Activated naive CD4-positive, alpha-beta T cell treated with anti-CD3 and anti-CD28 coated beads for 36 hours (primary cell): ENCODE data around the gene HOXD4. TPM values are rescaled to one million over a fixed set of nuclear protein-coding genes. Genes with fewer than 3 reads are reported as not detected.
A peak's percentile ranks its signal among the peaks of the same experiment; 100 is the strongest.

Experiments
- CTCF ChIA-PET: fragments of 350-600 bp; sonication (Branson Sonifier 250); formaldehyde crosslinking; loops from one replicate; lab custom pipeline; 2021; ENCODE audit warnings: antibody characterized with exemption; lab: Charles Lee
- DNase-seq: peaks from one replicate; pipeline ENCODE4 v3.0.0-alpha.2; 2020
- H3K27ac Mint-ChIP-seq: one replicate; pipeline ENCODE4 v1.8.0; 2021; ENCODE audit warnings: mild to moderate bottlenecking, mixed read lengths
- H3K27me3 Mint-ChIP-seq: one replicate; pipeline ENCODE4 v1.8.0; 2021; ENCODE audit warnings: low read depth, mixed read lengths
- H3K36me3 Mint-ChIP-seq: one replicate; pipeline ENCODE4 v1.8.0; 2021; ENCODE audit warnings: low read depth, mixed read lengths
- H3K4me1 Mint-ChIP-seq: one replicate; pipeline ENCODE4 v1.8.0; 2021; ENCODE audit warnings: low read depth, mixed read lengths
- H3K4me3 Mint-ChIP-seq: one replicate; pipeline ENCODE4 v1.8.0; 2021; ENCODE audit warnings: mild to moderate bottlenecking, moderate library complexity, mixed read lengths
- H3K9me3 Mint-ChIP-seq: one replicate; pipeline ENCODE4 v1.8.0; 2021; ENCODE audit warnings: mixed read lengths
- intact Hi-C: fragments of 100-400 bp; cut with micrococcal nuclease; formaldehyde crosslinking; loops from one replicate; pipeline ENCODE4 v1.15.1; 2023
- total RNA-seq, 2 experiments: library from RNA; stranded (reverse); gene quantifications; one replicate each; pipeline ENCODE4 v1.2.3, GENCODE V29; 2021

HOXD4 gene
- total RNA-seq, 2 experiments from 2014 or later = not detected

- Mint-ChIP-seq H3K4me1 (peaks cover 27% of the 10 kb centered on the region), H3K27ac (peak overlapping the region; percentile 18), H3K36me3 (no peaks in the 10 kb centered on the region), H3K9me3 (no peaks in the 10 kb centered on the region), H3K4me3 (peak overlapping the region; percentile 49), H3K27me3 (peaks cover 76% of the 10 kb centered on the region)
- CTCF ChIA-PET = interaction anchor here (0.7 to 2.9 kb wide), 11 partner anchors 9 to 600 kb away, joined by 3 to 11 read pairs (median 5); no protein-coding TSS in a partner anchor
- DNase-seq = no peak
- intact Hi-C loops = loop anchor here (1.0 to 5.0 kb wide), 3 partner anchors 7 to 684 kb away; no protein-coding TSS in a partner anchor
These were observed 20.1 kb upstream of the HOXD4 start for GRCh38 chr2:176130957-176131847.

- Mint-ChIP-seq H3K4me3 (peak overlapping the region; percentile 65), H3K9me3 (no peaks in the 10 kb centered on the region), H3K36me3 (no peaks in the 10 kb centered on the region), H3K4me1 (peaks cover 29% of the 10 kb centered on the region), H3K27ac (no peak overlapping the region), H3K27me3 (peaks cover 75% of the 10 kb centered on the region)
- CTCF ChIA-PET = interaction anchor here (0.6 to 2.9 kb wide), 10 partner anchors 9 to 911 kb away, joined by 3 to 11 read pairs (median 5); no protein-coding TSS in a partner anchor
- no peak for DNase-seq
- intact Hi-C loops = loop anchor here (2.0 to 5.0 kb wide), 3 partner anchors 27 to 683 kb away; no protein-coding TSS in a partner anchor
These were observed 19.5 kb upstream of the HOXD4 start for GRCh38 chr2:176131848-176132158.

- Mint-ChIP-seq H3K27me3 (peaks cover 79% of the 10 kb centered on the region), H3K4me3 (peak overlapping the region; percentile 65), H3K4me1 (peaks cover 29% of the 10 kb centered on the region), H3K27ac (no peak overlapping the region), H3K9me3 (no peaks in the 10 kb centered on the region), H3K36me3 (no peaks in the 10 kb centered on the region)
- peak; percentile 23 for DNase-seq
- intact Hi-C loops = loop anchor here (2.0 to 5.0 kb wide), 2 partner anchors 26 to 40 kb away; no protein-coding TSS in a partner anchor
- CTCF ChIA-PET = interaction anchor here (0.6 to 2.9 kb wide), 12 partner anchors 8 to 1017 kb away, joined by 3 to 11 read pairs (median 3); no protein-coding TSS in a partner anchor
These were observed 18.9 kb upstream of the HOXD4 start for GRCh38 chr2:176132205-176133171.

- peaks cover 2% of the 10 kb centered on the region for H3K9me3 Mint-ChIP-seq
- intact Hi-C loops = loop anchor here (2.0 to 5.0 kb wide), 2 partner anchors 25 to 39 kb away; no protein-coding TSS in a partner anchor
- no peak for DNase-seq
- H3K27ac Mint-ChIP-seq = no peak overlapping the region
- peaks cover 2% of the 10 kb centered on the region for H3K36me3 Mint-ChIP-seq
- peaks cover 79% of the 10 kb centered on the region for H3K27me3 Mint-ChIP-seq
- CTCF ChIA-PET = interaction anchor here (0.6 to 2.9 kb wide), 3 partner anchors 17 to 322 kb away, joined by 3 to 11 read pairs (median 3); no protein-coding TSS in a partner anchor
- peaks cover 27% of the 10 kb centered on the region for H3K4me1 Mint-ChIP-seq
- H3K4me3 Mint-ChIP-seq = no peak overlapping the region
These were observed 18.0 kb upstream of the HOXD4 start for GRCh38 chr2:176133389-176133788.

GRCh38 chr2:176134035-176134434, 17.3 kb upstream of the HOXD4 start:
- Mint-ChIP-seq H3K36me3 (peaks cover 3% of the 10 kb centered on the region), H3K4me1 (peaks cover 24% of the 10 kb centered on the region), H3K9me3 (peaks cover 5% of the 10 kb centered on the region), H3K27me3 (peaks cover 81% of the 10 kb centered on the region), H3K4me3 (no peak overlapping the region), H3K27ac (no peak overlapping the region)
- CTCF ChIA-PET = interaction anchor here (0.6 to 2.9 kb wide), 2 partner anchors 17 to 321 kb away, joined by 3 to 11 read pairs; no protein-coding TSS in a partner anchor
- DNase-seq = no peak
- intact Hi-C loops = loop anchor here (5.0 kb wide), 1 partner anchor 38 kb away; no protein-coding TSS in a partner anchor

- peaks cover 29% of the 10 kb centered on the region for H3K4me1 Mint-ChIP-seq
- H3K36me3 Mint-ChIP-seq = peaks cover 3% of the 10 kb centered on the region
- peaks cover 5% of the 10 kb centered on the region for H3K9me3 Mint-ChIP-seq
- intact Hi-C loops = no loop called here
- DNase-seq = no peak
- CTCF ChIA-PET = no interaction called here
- H3K4me3 Mint-ChIP-seq = no peak overlapping the region
- H3K27ac Mint-ChIP-seq = no peak overlapping the region
- peaks cover 87% of the 10 kb centered on the region for H3K27me3 Mint-ChIP-seq
These were observed 16.3 kb upstream of the HOXD4 start for GRCh38 chr2:176135035-176135440.

- Mint-ChIP-seq H3K4me3 (peak overlapping the region; percentile 36), H3K36me3 (peaks cover 3% of the 10 kb centered on the region), H3K27me3 (peaks cover 85% of the 10 kb centered on the region), H3K4me1 (peaks cover 32% of the 10 kb centered on the region), H3K9me3 (peaks cover 5% of the 10 kb centered on the region), H3K27ac (no peak overlapping the region)
- intact Hi-C loops = no loop called here
- CTCF ChIA-PET = interaction anchor here (0.7 to 4.0 kb wide), 3 partner anchors 9 to 515 kb away, joined by 3 to 24 read pairs (median 3); no protein-coding TSS in a partner anchor
- no peak for DNase-seq
These were observed 14.7 kb upstream of the HOXD4 start for GRCh38 chr2:176136374-176137251.

GRCh38 chr2:176137252-176137580, 14.1 kb upstream of the HOXD4 start:
- CTCF ChIA-PET = interaction anchor here (0.8 to 5.3 kb wide), 3 partner anchors 10 to 317 kb away, joined by 3 to 93 read pairs (median 24); no protein-coding TSS in a partner anchor
- H3K4me3 Mint-ChIP-seq = no peak overlapping the region
- peaks cover 29% of the 10 kb centered on the region for H3K4me1 Mint-ChIP-seq
- no peak overlapping the region for H3K27ac Mint-ChIP-seq
- DNase-seq = no peak
- intact Hi-C loops = no loop called here
- H3K9me3 Mint-ChIP-seq = peaks cover 5% of the 10 kb centered on the region
- H3K27me3 Mint-ChIP-seq = peaks cover 87% of the 10 kb centered on the region
- peaks cover 3% of the 10 kb centered on the region for H3K36me3 Mint-ChIP-seq

GRCh38 chr2:176137906-176138305, 13.4 kb upstream of the HOXD4 start:
- Mint-ChIP-seq H3K4me3 (no peak overlapping the region), H3K36me3 (peaks cover 3% of the 10 kb centered on the region), H3K9me3 (peaks cover 5% of the 10 kb centered on the region), H3K4me1 (peaks cover 26% of the 10 kb centered on the region), H3K27me3 (peaks cover 86% of the 10 kb centered on the region), H3K27ac (no peak overlapping the region)
- DNase-seq = no peak
- CTCF ChIA-PET = interaction anchor here (0.6 to 5.3 kb wide), 6 partner anchors 11 to 416 kb away, joined by 4 to 93 read pairs (median 9); no protein-coding TSS in a partner anchor
- intact Hi-C loops = loop anchor here (1.0 kb wide), 1 partner anchor 8 kb away; no protein-coding TSS in a partner anchor

- peaks cover 3% of the 10 kb centered on the region for H3K36me3 Mint-ChIP-seq
- no peak for DNase-seq
- peaks cover 86% of the 10 kb centered on the region for H3K27me3 Mint-ChIP-seq
- CTCF ChIA-PET = interaction anchor here (0.9 to 5.3 kb wide), 8 partner anchors 9 to 416 kb away, joined by 3 to 93 read pairs (median 7); no protein-coding TSS in a partner anchor
- peaks cover 26% of the 10 kb centered on the region for H3K4me1 Mint-ChIP-seq
- H3K4me3 Mint-ChIP-seq = no peak overlapping the region
- H3K9me3 Mint-ChIP-seq = peaks cover 5% of the 10 kb centered on the region
- H3K27ac Mint-ChIP-seq = no peak overlapping the region
- intact Hi-C loops = loop anchor here (1.0 kb wide), 1 partner anchor 8 kb away; no protein-coding TSS in a partner anchor
These were observed 12.8 kb upstream of the HOXD4 start for GRCh38 chr2:176138526-176138922.
